Putamen (tissue), 1 donor: ENCODE measurements around the gene NUP210.

Experiments used
- DNase-seq: peaks from one replicate; pipeline ENCODE4 v3.0.0-alpha.2; 2016; ENCODE audit warnings: low spot score

Gene NUP210

DNA sequence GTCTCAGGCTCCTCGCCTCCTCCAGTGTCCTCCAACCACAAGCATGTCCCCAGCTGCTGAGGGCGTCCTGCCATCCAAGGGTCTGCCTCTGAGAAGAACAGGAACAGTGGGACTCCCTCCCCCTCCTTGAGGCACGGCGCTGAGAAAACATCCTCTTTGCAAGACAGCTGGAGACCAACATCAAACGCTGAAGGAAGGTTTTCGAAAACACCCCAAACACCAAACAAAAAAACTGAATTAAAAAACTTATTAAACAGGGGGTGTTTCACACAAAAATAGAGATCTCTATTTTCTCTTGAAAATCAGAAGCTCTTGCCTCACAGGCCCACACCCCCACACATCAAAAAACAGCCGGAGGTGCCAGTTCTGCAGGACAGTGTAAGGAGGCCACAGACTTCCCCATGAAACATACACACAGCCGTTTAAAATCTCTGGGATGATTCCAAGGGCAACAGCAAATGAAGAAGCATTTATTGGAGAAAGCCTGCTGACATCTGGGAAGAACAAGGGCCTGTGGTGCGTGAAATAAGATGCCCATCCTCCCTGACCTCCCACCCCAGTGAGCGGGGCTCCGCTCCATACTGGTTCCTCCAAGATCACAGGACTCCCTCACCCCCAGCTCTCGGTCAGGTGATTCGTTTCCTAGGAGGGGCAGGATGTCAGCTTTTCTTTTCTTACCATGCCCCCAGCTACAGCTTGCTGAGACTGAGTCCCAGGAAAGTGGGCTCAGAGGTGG, 71.3 kb downstream of the NUP210 start:
- no peak for DNase-seq

DNA sequence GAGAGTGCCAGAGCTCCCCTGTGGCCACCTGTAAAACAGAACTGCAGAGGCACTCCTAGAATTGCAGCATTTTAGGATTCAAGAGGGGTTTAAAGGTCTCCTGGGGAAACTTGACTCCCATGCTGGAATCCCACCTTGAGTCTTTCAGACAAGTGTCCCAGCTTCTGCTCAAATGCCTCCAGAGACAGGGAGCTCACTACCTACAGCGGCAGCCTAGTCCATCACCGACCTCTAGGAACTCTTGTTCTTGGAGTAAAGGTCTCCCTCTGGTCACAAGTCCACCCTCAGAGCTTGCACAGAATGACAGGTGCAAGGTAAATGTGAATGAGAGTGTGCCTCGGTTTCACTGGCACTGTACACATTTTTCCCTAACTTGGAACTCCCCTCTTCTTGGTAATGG, 72.0 kb downstream of the NUP210 start:
- DNase-seq: no peak

GRCh38 chr3:13347390-13347950, 72.7 kb downstream of the NUP210 start:
- DNase-seq: no peak

GRCh38 chr3:13346481-13347389, 73.4 kb downstream of the NUP210 start:
- peak; percentile 85 for DNase-seq

DNA sequence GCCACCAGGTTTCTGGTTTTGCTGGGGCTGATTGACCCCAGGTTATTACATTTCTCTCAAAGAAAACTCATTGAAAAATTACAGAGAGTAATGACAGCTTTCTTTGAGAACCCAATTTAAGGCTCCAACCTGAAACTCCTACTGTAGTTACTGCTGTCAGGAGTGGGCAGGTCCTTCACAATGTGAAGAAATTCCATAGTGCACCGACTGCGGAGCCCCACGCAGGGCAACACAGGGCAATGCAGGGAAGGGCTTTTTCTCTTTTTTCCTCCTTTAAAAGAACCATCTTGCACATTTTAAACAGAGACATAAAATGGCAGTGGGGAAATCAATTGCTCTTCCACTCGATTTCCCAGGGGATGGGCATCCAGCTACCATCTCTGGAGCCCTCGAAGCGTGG, 74.3 kb downstream of the NUP210 start:
- peak; percentile 66 for DNase-seq

GRCh38 chr3:13345284-13345683, 74.8 kb downstream of the NUP210 start:
- DNase-seq: no peak

DNA sequence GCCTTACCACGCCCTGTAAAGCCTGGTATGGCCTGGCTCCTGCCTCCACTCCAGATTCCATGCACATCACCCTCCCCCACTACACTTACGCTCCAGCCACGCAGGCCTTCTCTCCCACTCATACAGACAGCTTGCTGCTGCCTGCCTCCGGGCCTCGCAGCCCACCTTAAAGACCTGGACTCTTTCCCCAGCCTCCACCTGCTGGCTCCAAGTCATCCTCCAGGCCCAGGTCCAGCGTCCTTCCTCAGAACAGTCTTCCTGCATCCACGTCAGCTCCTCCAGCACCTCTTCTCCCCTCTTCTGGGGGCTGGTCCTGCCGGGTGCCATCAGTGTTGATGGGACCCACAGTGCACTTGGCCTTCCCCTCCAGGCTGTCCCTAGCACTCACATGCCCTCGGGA, 75.5 kb downstream of the NUP210 start:
- no peak for DNase-seq

GRCh38 chr3:13343601-13344000, 76.5 kb downstream of the NUP210 start:
- no peak for DNase-seq

- DNase-seq: no peak
Observed at GRCh38 chr3:13341229-13341905, 78.8 kb downstream of the NUP210 start.

- DNase-seq: no peak
Observed at GRCh38 chr3:13339833-13340232, 80.3 kb downstream of the NUP210 start.

DNA sequence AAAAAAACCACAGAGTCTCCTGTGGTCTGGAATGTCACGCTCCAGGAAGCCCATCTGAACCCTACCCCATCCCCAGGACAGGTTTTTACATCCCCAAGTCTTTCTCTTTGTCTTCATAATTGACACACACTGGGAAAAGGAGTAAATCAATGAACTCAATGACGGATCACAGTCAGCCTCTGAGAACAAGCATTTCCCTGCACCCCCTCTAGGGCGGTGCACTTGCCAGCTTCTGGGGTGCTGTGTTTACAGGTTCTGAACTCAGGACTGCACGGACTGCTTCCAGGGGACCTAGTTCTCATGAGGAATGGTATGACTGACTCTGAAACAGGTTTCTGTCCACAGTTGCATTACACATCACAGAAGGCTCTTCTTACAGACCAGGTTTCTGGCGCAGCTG, 81.1 kb downstream of the NUP210 start:
- no peak for DNase-seq

GRCh38 chr3:13338231-13338630, 81.9 kb downstream of the NUP210 start:
- DNase-seq: no peak

DNA sequence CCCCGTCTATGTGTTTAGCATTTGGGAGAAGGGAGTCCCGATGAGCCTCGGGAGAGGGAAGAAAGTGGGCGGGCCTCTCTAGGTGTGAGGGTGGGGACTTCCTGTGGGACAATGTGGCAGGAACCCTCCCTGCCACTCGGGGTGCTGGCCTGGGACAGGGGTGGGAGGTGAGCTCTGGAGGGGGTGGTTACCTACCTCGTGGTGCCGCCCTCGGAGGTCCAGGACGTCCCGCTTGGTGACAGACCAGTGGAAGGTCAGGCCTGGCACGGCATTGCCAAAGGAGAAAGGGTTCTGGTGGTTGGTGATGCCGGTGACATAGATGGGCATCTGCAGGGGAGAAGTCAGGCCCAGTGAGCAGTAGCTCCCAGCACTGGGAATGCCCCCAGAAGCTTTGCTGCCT, 83.5 kb downstream of the NUP210 start:
- DNase-seq: no peak

- no peak for DNase-seq
Observed at GRCh38 chr3:13335503-13335902, 84.6 kb downstream of the NUP210 start.

DNA sequence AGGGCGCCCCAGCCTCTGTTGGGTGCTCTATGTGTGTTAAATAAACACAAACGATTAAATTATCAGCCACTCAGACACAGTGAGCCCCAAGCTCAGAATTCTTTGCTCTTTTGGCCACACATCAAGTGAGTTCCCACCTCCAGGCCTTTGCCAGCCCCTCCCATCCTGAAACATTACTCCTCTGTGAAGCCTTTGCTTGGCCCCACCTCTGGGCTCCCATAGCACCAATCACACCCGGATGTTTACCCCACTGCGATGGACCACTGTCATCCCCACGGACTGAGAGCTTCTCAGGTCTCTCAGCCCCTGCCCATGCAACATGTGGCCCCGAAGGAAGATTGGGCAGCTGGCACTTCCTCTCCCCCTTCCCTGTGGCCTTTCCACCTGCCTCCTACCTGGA, 85.1 kb downstream of the NUP210 start:
- no peak for DNase-seq

DNA sequence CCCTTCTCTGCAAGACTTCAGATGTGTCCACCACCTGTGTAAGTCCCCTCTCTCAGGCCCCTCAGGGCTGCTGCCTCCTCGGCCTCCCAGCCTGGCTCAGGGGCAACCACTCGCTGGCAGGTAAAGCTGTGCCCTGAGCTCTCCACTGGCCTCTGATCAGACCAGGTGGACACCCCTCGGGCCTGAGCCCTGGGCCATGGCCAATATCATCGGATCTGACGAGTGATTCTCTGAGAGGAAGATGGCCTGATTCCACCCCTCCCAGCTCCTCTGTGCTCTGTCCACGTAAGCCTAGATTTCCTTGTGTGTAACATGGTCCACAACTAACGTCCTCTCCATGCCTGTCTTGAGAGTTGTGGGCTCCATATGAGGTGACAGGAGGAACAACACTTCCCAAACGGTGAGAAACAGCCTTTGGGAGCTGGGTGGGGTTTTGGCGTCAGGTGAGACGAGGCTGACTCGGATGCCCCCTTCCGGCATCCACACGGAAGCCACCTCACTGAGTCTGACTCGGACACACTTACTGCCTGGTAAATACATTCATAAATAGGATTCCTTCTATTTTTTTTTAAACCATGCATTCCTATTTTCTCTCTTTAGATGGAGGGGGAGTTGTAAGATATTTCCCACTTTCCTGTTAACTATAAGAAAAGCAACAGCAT, 86.8 kb downstream of the NUP210 start:
- DNase-seq: no peak

DNA sequence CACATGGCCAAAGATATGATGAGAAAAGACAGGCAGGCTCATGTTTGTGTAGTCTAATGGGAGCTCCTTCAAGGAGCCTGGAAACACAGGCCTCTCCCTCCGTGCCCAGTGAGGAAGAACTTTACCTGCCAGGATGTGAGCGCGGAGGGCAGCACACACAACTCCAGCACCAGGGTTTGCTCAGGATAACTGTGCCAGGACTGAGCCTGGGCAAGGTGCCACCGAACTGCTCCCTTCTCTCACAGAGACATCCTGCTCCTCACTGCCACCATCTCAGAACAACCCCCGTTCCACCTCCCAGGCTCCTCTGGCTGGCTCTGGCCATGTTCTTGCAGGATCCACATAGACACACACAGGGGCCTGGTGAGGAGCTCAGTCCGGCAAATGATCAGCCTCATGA, 87.4 kb downstream of the NUP210 start:
- DNase-seq: no peak

- no peak for DNase-seq
Observed at GRCh38 chr3:13332158-13332557, 88.0 kb downstream of the NUP210 start.

- no peak for DNase-seq
Observed at GRCh38 chr3:13329746-13330145, 90.4 kb downstream of the NUP210 start.

- DNase-seq: no peak
Observed at GRCh38 chr3:13325892-13326443, 94.2 kb downstream of the NUP210 start.

GRCh38 chr3:13324835-13325501, 95.2 kb downstream of the NUP210 start:
- no peak for DNase-seq
